Neural cell (in vitro differentiated cells): ENCODE data around the gene ANGPT4.

ENCODE experiments used
- CTCF ChIP-seq: fragments of 450-650 bp; IDR thresholded peaks from 2 replicates; pipeline ENCODE4 v1.5.1; 2014; ENCODE audit warnings: antibody characterized with exemption, mild to moderate bottlenecking, moderate library complexity; ENCODE audit not compliant: poor library complexity, severe bottlenecking
- EP300 ChIP-seq: fragments of 450-650 bp; conservative IDR thresholded peaks from 2 replicates; pipeline ENCODE4 v1.6.1; 2014; ENCODE audit warnings: antibody characterized with exemption, mild to moderate bottlenecking, moderate library complexity; ENCODE audit not compliant: poor library complexity, severe bottlenecking
- POLR2AphosphoS5 ChIP-seq: IDR thresholded peaks from 2 replicates; pipeline ENCODE4 v1.6.1; 2012

- no peak for TF ChIP-seq CTCF
- no peak for TF ChIP-seq POLR2AphosphoS5
- TF ChIP-seq EP300, result no peak
Measured at GRCh38 chr20:944148-944547, 28.0 kb upstream of the ANGPT4 start.
